ENCODE measurements around the gene IL2RG.

DNA sequence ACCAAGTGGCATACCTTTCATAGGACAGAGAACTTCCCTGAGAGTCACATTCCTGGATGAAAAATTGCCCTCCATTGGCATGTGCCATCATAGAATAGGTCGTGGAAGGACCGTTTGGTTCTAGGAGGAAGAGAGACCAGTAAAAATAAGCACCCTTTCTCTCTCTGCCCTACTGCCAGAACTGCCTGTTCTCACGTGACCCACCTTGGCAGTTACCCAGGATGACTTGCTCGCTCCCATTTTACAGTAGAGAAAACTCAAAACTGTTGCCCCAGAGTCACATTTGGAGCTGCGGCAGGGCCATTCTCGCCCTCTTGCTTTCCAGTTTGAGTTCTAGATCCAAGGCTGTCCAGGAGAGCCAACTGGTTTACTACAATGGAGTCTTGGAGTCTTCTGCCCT, 32.1 kb upstream of the IL2RG start:
- TF ChIP-seq, protein P1, sequence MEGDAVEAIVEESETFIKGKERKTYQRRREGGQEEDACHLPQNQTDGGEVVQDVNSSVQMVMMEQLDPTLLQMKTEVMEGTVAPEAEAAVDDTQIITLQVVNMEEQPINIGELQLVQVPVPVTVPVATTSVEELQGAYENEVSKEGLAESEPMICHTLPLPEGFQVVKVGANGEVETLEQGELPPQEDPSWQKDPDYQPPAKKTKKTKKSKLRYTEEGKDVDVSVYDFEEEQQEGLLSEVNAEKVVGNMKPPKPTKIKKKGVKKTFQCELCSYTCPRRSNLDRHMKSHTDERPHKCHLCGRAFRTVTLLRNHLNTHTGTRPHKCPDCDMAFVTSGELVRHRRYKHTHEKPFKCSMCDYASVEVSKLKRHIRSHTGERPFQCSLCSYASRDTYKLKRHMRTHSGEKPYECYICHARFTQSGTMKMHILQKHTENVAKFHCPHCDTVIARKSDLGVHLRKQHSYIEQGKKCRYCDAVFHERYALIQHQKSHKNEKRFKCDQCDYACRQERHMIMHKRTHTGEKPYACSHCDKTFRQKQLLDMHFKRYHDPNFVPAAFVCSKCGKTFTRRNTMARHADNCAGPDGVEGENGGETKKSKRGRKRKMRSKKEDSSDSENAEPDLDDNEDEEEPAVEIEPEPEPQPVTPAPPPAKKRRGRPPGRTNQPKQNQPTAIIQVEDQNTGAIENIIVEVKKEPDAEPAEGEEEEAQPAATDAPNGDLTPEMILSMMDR (IDR thresholded peaks at IDR 0.05): no peak
- TF ChIP-seq POLR2A (IDR thresholded peaks at IDR 0.05): no peak
- no peak for TF ChIP-seq EP300 (IDR thresholded peaks at IDR 0.05)

All from ovary (tissue), 3 donors.